GM10266 (cell line): ENCODE measurements around the gene MLC1.

Experiments
- DNase-seq: peaks from one replicate; pipeline ENCODE4 v3.0.0; 2012; ENCODE audit errors: extremely low spot score
- TF ChIP-seq, protein P1 (sequence below): IDR thresholded peaks from 2 replicates; pipeline ENCODE4 v1.5.1; 2012; ENCODE audit warnings: mild to moderate bottlenecking, low read depth; ENCODE audit not compliant: control insufficient read depth, insufficient read depth; ENCODE audit errors: missing control alignments

Gene MLC1

DNA sequence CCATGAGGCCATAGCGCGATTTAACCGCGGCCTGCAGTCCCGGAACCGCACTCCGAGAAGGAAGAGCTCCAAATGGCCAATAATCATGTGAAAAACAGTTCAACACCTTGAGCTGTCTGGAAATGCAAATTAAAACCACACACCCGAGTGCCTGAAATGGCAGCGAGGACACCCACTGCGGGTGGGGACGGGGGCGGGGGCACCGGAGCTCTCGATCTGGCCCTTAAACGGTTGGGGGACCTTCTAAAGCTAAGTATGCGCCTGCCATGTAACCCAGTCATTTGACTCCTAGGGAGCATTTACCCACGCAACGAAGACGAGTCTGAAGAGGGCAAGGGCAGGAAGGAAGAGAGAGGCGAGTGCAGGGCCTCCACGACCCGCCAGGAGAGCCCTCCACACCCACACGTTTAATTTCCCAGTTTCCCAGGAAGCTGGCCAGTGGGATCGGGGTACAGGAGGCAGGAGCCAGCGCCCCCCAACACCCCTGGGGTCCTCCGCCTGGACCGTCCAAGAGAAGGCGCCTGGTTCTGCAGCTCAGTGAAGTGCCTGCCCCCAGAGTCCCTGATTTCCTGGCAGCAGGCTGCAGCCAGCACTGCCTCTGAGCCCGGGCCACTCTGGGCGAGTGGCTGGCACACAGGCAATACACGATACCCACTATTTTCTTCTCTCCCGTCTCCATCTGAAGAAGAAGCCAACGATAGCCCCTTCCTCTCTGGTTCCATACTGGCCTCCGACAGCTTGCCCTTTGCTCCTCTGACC lies 28.8 kb downstream of the MLC1 start:
- TF ChIP-seq, protein P1, sequence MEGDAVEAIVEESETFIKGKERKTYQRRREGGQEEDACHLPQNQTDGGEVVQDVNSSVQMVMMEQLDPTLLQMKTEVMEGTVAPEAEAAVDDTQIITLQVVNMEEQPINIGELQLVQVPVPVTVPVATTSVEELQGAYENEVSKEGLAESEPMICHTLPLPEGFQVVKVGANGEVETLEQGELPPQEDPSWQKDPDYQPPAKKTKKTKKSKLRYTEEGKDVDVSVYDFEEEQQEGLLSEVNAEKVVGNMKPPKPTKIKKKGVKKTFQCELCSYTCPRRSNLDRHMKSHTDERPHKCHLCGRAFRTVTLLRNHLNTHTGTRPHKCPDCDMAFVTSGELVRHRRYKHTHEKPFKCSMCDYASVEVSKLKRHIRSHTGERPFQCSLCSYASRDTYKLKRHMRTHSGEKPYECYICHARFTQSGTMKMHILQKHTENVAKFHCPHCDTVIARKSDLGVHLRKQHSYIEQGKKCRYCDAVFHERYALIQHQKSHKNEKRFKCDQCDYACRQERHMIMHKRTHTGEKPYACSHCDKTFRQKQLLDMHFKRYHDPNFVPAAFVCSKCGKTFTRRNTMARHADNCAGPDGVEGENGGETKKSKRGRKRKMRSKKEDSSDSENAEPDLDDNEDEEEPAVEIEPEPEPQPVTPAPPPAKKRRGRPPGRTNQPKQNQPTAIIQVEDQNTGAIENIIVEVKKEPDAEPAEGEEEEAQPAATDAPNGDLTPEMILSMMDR, result no peak
- no peak for DNase-seq

DNA sequence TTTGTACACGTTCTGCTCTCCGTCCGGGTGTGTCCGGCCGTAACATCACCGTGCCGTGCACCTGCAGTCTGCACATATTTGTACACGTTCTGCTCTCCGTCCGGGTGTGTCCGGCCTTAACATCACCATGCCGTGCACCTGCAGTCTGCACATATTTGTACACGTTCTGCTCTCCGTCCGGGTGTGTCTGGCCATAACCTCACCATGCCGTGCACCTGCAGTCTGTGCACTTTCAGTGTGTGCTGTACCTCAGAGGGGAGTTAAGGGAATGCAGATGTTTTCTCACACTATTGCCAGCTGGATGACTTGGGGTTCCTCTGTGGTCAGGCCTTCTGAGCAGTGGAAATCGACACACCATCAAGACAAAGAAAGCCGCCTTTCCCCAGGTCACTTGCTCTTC lies 31.4 kb downstream of the MLC1 start:
- no peak for DNase-seq
- TF ChIP-seq, protein P1, result no peak

DNA sequence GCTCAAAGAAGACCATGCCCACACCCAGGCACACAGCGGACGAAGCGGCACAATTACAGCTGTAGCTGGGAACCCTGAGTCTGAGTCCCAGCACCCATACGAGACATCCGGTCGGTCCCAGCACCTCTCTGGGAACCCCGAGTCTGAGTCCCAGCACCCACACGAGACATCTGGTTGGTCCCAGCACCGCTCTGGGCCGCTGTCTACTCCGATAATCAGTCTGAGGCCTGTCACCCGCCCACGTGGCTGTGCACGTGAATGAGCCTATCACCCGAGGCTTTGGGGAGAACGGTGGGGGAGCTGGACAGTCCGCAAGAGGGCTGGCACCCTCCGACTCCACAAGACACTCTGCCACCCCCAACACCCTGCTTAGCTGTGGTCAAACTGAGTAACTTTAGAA lies 33.3 kb downstream of the MLC1 start:
- no peak for DNase-seq
- TF ChIP-seq, protein P1, result no peak

DNA sequence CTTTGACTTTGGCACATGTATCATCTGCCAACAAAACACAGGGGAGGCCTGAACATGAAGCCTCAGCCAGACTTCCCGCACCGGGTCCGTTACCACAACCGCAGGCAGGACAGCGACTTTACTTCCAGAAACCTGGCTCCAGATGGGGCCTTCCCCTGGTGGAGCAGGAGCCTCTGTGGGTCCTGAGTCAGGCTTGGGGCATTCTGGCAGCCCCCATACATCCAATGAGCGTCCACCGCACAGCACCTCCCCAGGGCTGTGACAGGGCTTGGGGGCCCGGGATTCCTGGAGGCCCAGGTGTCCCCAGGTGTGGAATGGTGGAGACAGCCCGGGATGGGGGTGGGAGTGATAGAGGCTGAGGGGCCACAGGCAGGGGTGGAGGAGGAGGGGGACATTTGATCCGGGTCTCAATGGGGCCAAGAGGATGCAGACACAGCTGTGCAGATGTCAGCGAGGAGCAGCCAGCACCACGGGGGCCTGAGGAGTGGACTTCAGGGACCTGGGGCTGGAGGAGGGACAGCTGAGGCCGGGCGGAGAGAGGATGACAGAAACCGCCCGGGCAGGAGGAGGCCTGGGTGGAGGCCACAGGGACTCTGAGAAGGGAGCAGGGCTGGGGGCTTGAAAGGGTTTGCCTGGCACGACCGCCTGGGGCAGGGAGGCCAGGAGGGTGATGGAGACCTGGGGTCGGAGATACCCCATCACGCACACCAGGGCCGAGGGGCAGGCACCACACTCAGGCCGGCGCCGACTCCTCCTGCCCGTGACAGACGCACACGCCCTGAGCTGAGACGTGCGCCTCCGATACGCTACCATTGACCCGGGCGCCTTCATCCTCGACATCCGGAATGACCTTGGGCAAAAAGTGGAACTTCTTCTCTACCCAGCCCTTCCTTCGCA lies 35.7 kb downstream of the MLC1 start:
- DNase-seq, result no peak
- TF ChIP-seq, protein P1, result no peak

DNA sequence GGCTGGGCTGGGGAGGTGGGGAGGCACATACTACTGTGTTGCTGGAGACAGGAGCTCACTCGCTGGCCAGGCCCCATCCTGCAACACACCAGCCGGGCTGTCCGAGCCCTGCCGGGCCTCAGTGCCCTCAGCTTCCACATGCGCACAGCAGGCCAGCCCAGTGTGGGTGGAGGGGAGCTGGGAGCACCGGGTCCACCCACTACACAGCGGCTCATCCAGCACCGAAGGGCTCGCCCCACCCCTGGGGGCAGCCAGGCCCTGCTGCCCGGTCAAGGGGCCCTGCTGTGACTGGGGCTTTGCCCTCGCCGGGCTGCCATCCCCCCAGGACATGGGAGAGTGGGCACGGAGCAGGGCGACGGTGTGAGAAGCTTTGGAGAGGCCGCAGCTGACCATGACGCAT lies 36.4 kb downstream of the MLC1 start:
- TF ChIP-seq, protein P1, result no peak
- no peak for DNase-seq

DNA sequence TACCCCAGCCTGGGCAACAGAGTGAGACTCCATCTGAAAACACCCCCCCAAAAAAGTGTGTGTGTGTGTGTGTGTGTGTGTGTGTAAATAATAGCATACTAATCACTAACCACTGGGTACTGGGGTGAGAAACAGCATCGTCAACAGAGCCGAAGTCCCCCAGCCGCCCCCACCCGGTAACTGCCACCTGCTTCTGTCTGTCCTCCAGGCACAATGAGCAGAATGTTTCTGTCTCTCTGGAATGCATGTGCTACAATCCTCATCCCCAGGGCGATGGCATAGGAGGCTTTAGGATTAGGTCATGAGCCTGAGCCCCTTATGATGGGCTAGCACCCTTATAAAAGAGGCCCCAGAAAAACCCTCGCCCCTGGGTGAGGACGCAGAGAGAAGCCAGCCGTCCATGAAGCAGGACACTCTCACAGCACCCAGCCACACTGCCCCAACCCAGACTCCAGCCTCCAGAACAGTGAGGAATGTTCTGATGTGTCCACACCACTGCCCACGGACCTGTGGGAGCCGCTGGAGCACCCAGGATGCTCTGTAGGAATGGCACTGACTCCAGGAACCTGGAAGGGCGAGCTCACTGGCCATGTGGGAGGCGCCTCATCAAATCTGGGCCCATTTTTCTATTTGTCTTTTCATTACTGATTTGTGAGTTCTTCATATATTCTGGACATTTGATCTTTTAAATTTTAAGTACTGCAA lies 37.0 kb downstream of the MLC1 start:
- no peak for DNase-seq
- TF ChIP-seq, protein P1, result no peak
